Measurements from ENCODE around the gene DEAF1.
"Not testable (repeated sequence)": the region's sequence is repeated elsewhere in the genome, so short reads cannot be mapped to it uniquely, and the experiment has no call there.

Gene DEAF1

DNA sequence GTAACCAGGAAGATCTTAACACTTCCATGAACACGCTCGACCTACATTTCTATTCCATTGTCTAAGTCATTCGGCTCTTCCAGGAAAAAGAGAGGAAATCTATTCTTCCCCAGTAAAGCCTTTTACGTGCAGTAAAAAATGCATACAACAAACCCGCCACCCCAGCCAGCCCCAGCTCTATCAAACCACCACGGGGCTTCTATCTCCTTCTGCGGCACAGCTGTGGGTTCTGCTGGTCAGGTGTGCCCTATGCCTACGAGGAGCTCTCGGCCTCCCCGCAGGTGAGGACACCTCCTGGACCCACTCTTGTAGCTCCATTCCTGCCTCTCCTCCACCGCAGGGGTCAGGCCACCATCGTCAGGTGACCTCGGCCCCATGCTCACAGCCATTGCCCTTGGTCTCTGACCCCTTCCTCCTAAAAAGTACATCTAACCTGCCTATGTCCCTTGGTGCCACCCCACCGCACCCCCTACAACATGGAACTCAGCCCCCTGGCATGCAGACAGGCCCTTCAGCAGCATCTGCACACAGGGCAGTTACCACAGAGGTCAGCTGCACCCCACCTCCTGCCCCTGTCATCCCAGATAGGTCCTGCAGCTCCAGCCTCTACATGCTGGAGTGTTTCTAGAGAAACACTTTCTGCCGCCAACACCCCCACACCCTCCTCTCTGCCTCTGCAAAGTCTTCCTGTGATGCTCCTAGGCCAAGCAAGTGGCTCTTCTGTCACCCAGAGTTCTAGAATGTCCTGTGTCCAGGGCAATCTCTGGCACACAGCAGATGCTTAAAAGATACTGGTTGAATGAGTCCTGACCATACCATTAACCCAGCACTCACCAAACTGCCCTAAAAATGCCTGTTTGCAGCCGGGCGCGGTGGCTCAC lies 3.1 kb downstream of the DEAF1 start:
- peaks cover 60% of the 10 kb centered on the region for H3K4me1 ChIP-seq (ENCODE audit: insufficient read depth, low read length, poor library complexity, severe bottlenecking)
- peaks cover 61% of the 10 kb centered on the region for H3K79me2 ChIP-seq (ENCODE audit: insufficient read depth, low read length)
- H3K4me2 ChIP-seq (ENCODE audit: low read depth, low read length, poor library complexity, severe bottlenecking): peak overlapping the region; percentile 98
- H3K9me3 ChIP-seq (ENCODE audit: insufficient read depth, low read depth, low read length): no peaks in the 10 kb centered on the region
- peak overlapping the region; percentile 94 for H3K4me3 ChIP-seq (ENCODE audit: low read length, poor library complexity, severe bottlenecking)
- peak overlapping the region; percentile 98 for H3K9ac ChIP-seq (ENCODE audit: low read depth, low read length, poor library complexity, severe bottlenecking)
- H3K9me2 ChIP-seq (replicated peaks; ENCODE audit: low read depth, low read length): no peaks in the 10 kb centered on the region
- TF ChIP-seq, protein P1, sequence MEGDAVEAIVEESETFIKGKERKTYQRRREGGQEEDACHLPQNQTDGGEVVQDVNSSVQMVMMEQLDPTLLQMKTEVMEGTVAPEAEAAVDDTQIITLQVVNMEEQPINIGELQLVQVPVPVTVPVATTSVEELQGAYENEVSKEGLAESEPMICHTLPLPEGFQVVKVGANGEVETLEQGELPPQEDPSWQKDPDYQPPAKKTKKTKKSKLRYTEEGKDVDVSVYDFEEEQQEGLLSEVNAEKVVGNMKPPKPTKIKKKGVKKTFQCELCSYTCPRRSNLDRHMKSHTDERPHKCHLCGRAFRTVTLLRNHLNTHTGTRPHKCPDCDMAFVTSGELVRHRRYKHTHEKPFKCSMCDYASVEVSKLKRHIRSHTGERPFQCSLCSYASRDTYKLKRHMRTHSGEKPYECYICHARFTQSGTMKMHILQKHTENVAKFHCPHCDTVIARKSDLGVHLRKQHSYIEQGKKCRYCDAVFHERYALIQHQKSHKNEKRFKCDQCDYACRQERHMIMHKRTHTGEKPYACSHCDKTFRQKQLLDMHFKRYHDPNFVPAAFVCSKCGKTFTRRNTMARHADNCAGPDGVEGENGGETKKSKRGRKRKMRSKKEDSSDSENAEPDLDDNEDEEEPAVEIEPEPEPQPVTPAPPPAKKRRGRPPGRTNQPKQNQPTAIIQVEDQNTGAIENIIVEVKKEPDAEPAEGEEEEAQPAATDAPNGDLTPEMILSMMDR (conservative IDR thresholded peaks at IDR 0.05; ENCODE audit: low read length): no peak
- no peak for TF ChIP-seq EZH2phosphoT487 (IDR thresholded peaks at IDR 0.05; ENCODE audit: borderline replicate concordance)
- no peaks in the 10 kb centered on the region for H3K27me3 ChIP-seq (ENCODE audit: insufficient read depth, low read length, poor library complexity, severe bottlenecking)
- H4K20me1 ChIP-seq (ENCODE audit: insufficient read depth, low read length, poor library complexity, severe bottlenecking): peaks cover 27% of the 10 kb centered on the region
- H3F3A ChIP-seq (ENCODE audit: low read depth): peaks cover 4% of the 10 kb centered on the region; the same call in 1 of the 2 replicates
- no peak overlapping the region for H2AFZ ChIP-seq (ENCODE audit: low read length)
- H3K36me3 ChIP-seq (ENCODE audit: insufficient read depth, low read length): peaks cover 18% of the 10 kb centered on the region; the same call in 1 of the 2 replicates

DNA sequence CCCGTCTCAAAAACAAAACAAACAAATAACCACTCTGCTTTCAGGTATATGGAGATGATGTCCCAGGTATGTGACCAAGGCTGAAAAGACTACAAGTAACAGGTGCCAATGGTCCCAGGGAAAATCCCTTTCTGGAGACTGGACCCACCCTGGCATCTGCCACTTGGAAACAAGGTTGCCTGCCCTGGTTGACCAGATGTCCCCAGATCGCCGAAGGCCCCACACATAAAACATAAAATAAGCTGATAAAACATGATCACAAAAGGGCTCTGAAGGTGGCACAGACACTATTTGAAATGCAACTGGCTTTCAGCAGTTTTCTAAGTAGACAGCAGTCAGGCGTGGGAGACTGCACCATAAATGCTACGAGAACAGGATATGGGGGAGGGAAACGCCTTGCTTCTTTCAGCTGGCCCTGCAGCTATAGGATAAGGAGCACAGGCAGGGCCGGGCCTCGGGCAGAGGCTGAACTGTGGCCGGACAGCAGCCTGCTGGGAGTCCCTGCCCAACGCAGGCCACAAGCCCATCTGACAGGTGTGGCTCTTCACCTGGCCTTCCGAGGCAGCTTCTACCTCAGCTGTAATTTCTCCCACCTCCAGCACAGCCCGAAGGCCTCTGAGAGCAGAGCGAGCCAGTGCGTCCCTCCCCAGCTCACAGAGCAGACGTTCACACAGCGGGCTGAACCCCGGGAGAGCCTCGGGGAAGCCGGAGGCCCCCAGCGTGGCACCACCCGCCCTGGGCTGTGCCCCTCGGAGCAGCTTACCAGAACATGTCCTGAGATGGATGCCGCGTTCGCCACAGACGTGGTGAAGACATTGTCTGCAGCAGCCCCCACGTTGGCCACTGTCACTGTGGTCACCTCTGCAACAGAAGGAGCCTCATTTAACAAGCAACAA lies 4.0 kb downstream of the DEAF1 start:
- Histone ChIP-seq H3K9me2 (replicated peaks; ENCODE audit: low read depth, low read length) (no peaks in the 10 kb centered on the region), H3K4me3 (ENCODE audit: low read length, poor library complexity, severe bottlenecking) (peak overlapping the region; percentile 94), H3K79me2 (ENCODE audit: insufficient read depth, low read length) (peaks cover 52% of the 10 kb centered on the region), H3K27me3 (ENCODE audit: insufficient read depth, low read length, poor library complexity, severe bottlenecking) (no peaks in the 10 kb centered on the region), H2AFZ (ENCODE audit: low read length) (no peak overlapping the region), H3K9me3 (ENCODE audit: insufficient read depth, low read depth, low read length) (no peaks in the 10 kb centered on the region), H3F3A (ENCODE audit: low read depth) (peaks cover 4% of the 10 kb centered on the region; the same call in 1 of the 2 replicates), H3K4me1 (ENCODE audit: insufficient read depth, low read length, poor library complexity, severe bottlenecking) (peaks cover 55% of the 10 kb centered on the region), H3K4me2 (ENCODE audit: low read depth, low read length, poor library complexity, severe bottlenecking) (peak overlapping the region; percentile 98), H4K20me1 (ENCODE audit: insufficient read depth, low read length, poor library complexity, severe bottlenecking) (peaks cover 27% of the 10 kb centered on the region), H3K9ac (ENCODE audit: low read depth, low read length, poor library complexity, severe bottlenecking) (peak overlapping the region; percentile 98), H3K36me3 (ENCODE audit: insufficient read depth, low read length) (peaks cover 26% of the 10 kb centered on the region; the same call in 1 of the 2 replicates)
- TF ChIP-seq, protein P1 (conservative IDR thresholded peaks at IDR 0.05; ENCODE audit: low read length): no peak
- TF ChIP-seq EZH2phosphoT487 (IDR thresholded peaks at IDR 0.05; ENCODE audit: borderline replicate concordance): no peak

DNA sequence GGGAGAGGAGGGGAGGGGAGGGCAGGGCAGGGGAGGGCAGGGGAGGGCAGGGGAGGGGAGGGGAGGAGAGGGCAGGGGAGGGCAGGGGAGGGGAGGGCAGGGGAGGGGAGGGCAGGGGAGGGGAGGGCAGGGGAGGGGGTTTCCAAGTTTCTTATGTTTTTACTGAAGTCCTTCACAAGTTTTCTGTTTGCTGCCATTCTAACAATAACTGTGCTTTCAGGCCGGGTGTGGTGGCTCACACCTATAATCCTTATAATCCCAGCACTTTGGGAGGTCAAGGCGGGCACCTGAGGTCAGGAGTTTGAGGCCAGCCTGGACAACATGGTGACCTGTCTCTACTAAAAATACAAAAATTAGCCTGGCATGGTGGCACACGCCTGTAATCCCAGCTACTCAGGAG lies 4.8 kb downstream of the DEAF1 start:
- not testable (repeated sequence) for H3K9me2 ChIP-seq (replicated peaks; ENCODE audit: low read depth, low read length); H3F3A ChIP-seq (ENCODE audit: low read depth); H2AFZ ChIP-seq (ENCODE audit: low read length); H3K9me3 ChIP-seq (ENCODE audit: insufficient read depth, low read depth, low read length); H3K27me3 ChIP-seq (ENCODE audit: insufficient read depth, low read length, poor library complexity, severe bottlenecking)
- Histone ChIP-seq H3K4me3 (ENCODE audit: low read length, poor library complexity, severe bottlenecking) (peak overlapping the region; percentile 94), H3K36me3 (ENCODE audit: insufficient read depth, low read length) (peaks cover 26% of the 10 kb centered on the region; the same call in 1 of the 2 replicates), H3K79me2 (ENCODE audit: insufficient read depth, low read length) (peaks cover 52% of the 10 kb centered on the region), H3K4me1 (ENCODE audit: insufficient read depth, low read length, poor library complexity, severe bottlenecking) (peaks cover 55% of the 10 kb centered on the region), H3K9ac (ENCODE audit: low read depth, low read length, poor library complexity, severe bottlenecking) (peak overlapping the region; percentile 98), H3K4me2 (ENCODE audit: low read depth, low read length, poor library complexity, severe bottlenecking) (peak overlapping the region; percentile 98), H4K20me1 (ENCODE audit: insufficient read depth, low read length, poor library complexity, severe bottlenecking) (peaks cover 27% of the 10 kb centered on the region)
